Liver (tissue), 9 donors: ENCODE results near the gene PPM1E. TPM values are rescaled to one million over a fixed set of nuclear protein-coding genes. Genes with fewer than 3 reads are reported as not detected.
"Not testable (repeated sequence)": the region's sequence is repeated elsewhere in the genome, so short reads cannot be mapped to it uniquely, and the experiment has no call there.

Experiments used
- DNase-seq: peaks from one replicate; pipeline ENCODE4 v3.0.0-alpha.2; 2017; ENCODE audit warnings: low spot score
- H3K27ac ChIP-seq, 2 donors: one replicate each; pipeline ENCODE4 v1.7.0; 2013; ENCODE audit warnings: inconsistent platforms in 2 of 2, low read length in 2 of 2, control low read depth in 1 of 2, low read depth in 1 of 2, mild to moderate bottlenecking in 1 of 2
- H3K27me3 ChIP-seq, 4 donors: one replicate each; pipeline versions ENCODE4 v1.6.1 to v1.7.0; 2013; ENCODE audit warnings: low read length in 3 of 4, inconsistent platforms in 1 of 4, mild to moderate bottlenecking in 1 of 4, moderate library complexity in 1 of 4; ENCODE audit not compliant: control insufficient read depth in 4 of 4, insufficient read depth in 4 of 4
- H3K36me3 ChIP-seq, 4 donors: one replicate each; pipeline versions ENCODE4 v1.6.1 to v1.7.0; 2013; ENCODE audit warnings: low read length in 3 of 4, mild to moderate bottlenecking in 3 of 4, low read depth in 1 of 4, moderate library complexity in 1 of 4; ENCODE audit not compliant: control insufficient read depth in 4 of 4, insufficient read depth in 3 of 4
- H3K4me1 ChIP-seq, 4 donors: one replicate each; pipeline versions ENCODE4 v1.6.1 to v1.7.0; 2013; ENCODE audit warnings: low read length in 3 of 4, mild to moderate bottlenecking in 3 of 4, moderate library complexity in 1 of 4; ENCODE audit not compliant: control insufficient read depth in 4 of 4, insufficient read depth in 4 of 4
- H3K4me3 ChIP-seq, 3 donors: one replicate each; pipeline versions ENCODE4 v1.6.1 to v1.7.0; 2013; ENCODE audit warnings: low read length in 3 of 3, control low read depth in 1 of 3, low read depth in 1 of 3, mild to moderate bottlenecking in 1 of 3
- H3K9ac ChIP-seq, 2 donors: one replicate each; pipeline ENCODE4 v1.7.0; 2013; ENCODE audit warnings: low read length in 2 of 2, mild to moderate bottlenecking in 2 of 2, moderate library complexity in 2 of 2, control low read depth in 1 of 2, low read depth in 1 of 2
- H3K9me3 ChIP-seq, 4 donors: one replicate each; pipeline versions ENCODE4 v1.6.1 to v1.7.0; 2013; ENCODE audit warnings: low read length in 3 of 4; ENCODE audit not compliant: control insufficient read depth in 4 of 4
- EGR1 ChIP-seq, 2 donors: IDR thresholded peaks; 2 replicates each; pipeline ENCODE4 v1.6.1; 2016 to 2018; ENCODE audit warnings: antibody characterized with exemption in 2 of 2, low read depth in 2 of 2
- FOXA1 ChIP-seq: IDR thresholded peaks from 2 replicates; pipeline ENCODE4 v1.6.1; 2016; ENCODE audit warnings: antibody characterized with exemption
- GABPA ChIP-seq, 2 donors: IDR thresholded peaks in 1 of 2; conservative IDR thresholded peaks in 1 of 2; 2 replicates each; pipeline ENCODE4 v1.6.1; 2016; ENCODE audit warnings: antibody characterized with exemption in 2 of 2, mild to moderate bottlenecking in 1 of 2, moderate library complexity in 1 of 2
- HNF4A ChIP-seq, 2 donors: conservative IDR thresholded peaks; 2 replicates each; pipeline ENCODE4 v1.6.1; 2016; ENCODE audit warnings: antibody characterized with exemption in 2 of 2, mild to moderate bottlenecking in 2 of 2
- HNF4G ChIP-seq: IDR thresholded peaks from 2 replicates; pipeline ENCODE4 v1.6.1; 2016; ENCODE audit warnings: antibody characterized with exemption
- JUND ChIP-seq, 2 donors: IDR thresholded peaks; 2 replicates each; pipeline ENCODE4 v1.6.1; 2016; ENCODE audit warnings: antibody characterized with exemption in 2 of 2
- NR2F2 ChIP-seq: IDR thresholded peaks from 2 replicates; pipeline ENCODE4 v1.6.1; 2016; ENCODE audit warnings: antibody characterized with exemption
- RAD21 ChIP-seq, 2 donors: IDR thresholded peaks; 2 replicates each; pipeline ENCODE4 v1.6.1; 2016; ENCODE audit warnings: antibody characterized with exemption in 2 of 2, mild to moderate bottlenecking in 2 of 2
- RXRA ChIP-seq, 2 donors: IDR thresholded peaks; 2 replicates each; pipeline ENCODE4 v1.6.1; 2017 to 2018; ENCODE audit warnings: antibody characterized with exemption in 2 of 2, mild to moderate bottlenecking in 1 of 2
- SP1 ChIP-seq: IDR thresholded peaks from 2 replicates; pipeline ENCODE4 v1.6.1; 2018; ENCODE audit warnings: antibody characterized with exemption, mild to moderate bottlenecking
- TAF1 ChIP-seq: conservative IDR thresholded peaks from 2 replicates; pipeline ENCODE4 v1.6.1; 2016; ENCODE audit warnings: antibody characterized with exemption, mild to moderate bottlenecking
- YY1 ChIP-seq: IDR thresholded peaks from 2 replicates; pipeline ENCODE4 v1.6.1; 2016; ENCODE audit warnings: antibody characterized with exemption, mild to moderate bottlenecking
- WGBS: extraction: QIAGEN DNeasy Blood & Tissue Kit; methylation state at CpG from one replicate; pipeline ENCODE4 v1.1.7; 2013; 5-methylcytosine and 5-hydroxymethylcytosine counted together
- polyA plus RNA-seq, 2 donors: library from polyadenylated mRNA; stranded (reverse) in 1 of 2; unstranded in 1 of 2; fragments of 200-250 nt in 1 of 2; fragments of >200 nt in 1 of 2; fragmentation: Nextera tagmentation in 1 of 2; extraction: Ambion mirVana in 1 of 2; gene quantifications; one replicate each; pipeline versions ENCODE4 v1.2.1 to v1.2.3, GENCODE V29; 2013 to 2015
- total RNA-seq, 2 donors: library from RNA; depleted of rRNA; stranded (reverse); fragments of >200 nt; gene quantifications; one replicate each; pipeline ENCODE4 v1.2.3, GENCODE V29; 2014
- TF ChIP-seq, protein P1 (sequence below): IDR thresholded peaks from 2 replicates; pipeline ENCODE4 v1.6.1; 2016; ENCODE audit warnings: antibody characterized with exemption, mild to moderate bottlenecking
- TF ChIP-seq, protein P2 (sequence below): fragments of 150-350 bp; IDR thresholded peaks from 2 replicates; pipeline ENCODE4 v1.5.1; 2017; ENCODE audit warnings: improper control_type of control experiment, low read depth, low read length; ENCODE audit not compliant: missing input control
- TF ChIP-seq, protein P3 (sequence below): IDR thresholded peaks from 2 replicates; pipeline ENCODE4 v1.6.1; 2016; ENCODE audit warnings: antibody characterized with exemption
- TF ChIP-seq, protein P4 (sequence below): IDR thresholded peaks from 2 replicates; pipeline ENCODE4 v1.6.1; 2016; ENCODE audit warnings: antibody characterized with exemption
- TF ChIP-seq, protein P5 (sequence below): IDR thresholded peaks from 2 replicates; pipeline ENCODE4 v1.6.1; 2016; ENCODE audit warnings: antibody characterized with exemption
- donor health status: healthy.
- donor health status: healthy.
- donor health status: healthy.
- donor health status: healthy.
- donor health status: healthy.

Gene PPM1E
- total and polyA plus RNA-seq, 4 donors: 0.25 to 0.61 (median 0.50) TPM; not detected in 1

DNA sequence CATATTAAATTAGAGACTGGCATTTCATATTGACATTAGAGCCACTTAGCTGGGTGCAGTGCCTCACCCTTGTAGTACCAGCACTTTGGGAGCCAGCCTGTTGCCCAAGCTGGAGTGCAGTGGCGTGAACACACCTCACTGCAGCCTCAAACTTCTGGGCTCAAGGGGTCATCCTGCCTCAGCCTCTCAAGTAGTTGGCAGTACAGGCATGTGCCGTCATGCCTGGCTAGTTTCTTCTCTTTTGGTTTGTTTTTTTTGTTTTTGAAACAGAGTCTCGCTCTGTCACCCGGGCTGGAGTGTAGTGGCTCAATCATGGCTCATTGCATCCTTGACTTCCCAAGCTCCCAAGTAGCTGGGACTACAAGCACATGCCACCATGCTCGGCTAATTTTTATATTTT is 8.7 kb downstream of the PPM1E start:
- H3K27me3 ChIP-seq: no peaks in the 10 kb centered on the region
- no peak for TF ChIP-seq TAF1
- TF ChIP-seq FOXA1: no peak
- no peak for TF ChIP-seq EGR1 (IDR thresholded peaks at IDR 0.05; ENCODE audit: low read depth in 2 of 2)
- TF ChIP-seq NR2F2: no peak
- H3K36me3 ChIP-seq: no peaks in the 10 kb centered on the region
- no peaks in the 10 kb centered on the region for H3K4me1 ChIP-seq
- DNase-seq: no peak
- WGBS: 91% methylated on average over 5 of the region's 5 CpGs
- no peaks in the 10 kb centered on the region for H3K9me3 ChIP-seq
- no peak overlapping the region for H3K9ac ChIP-seq
- H3K27ac ChIP-seq: no peak overlapping the region
- no peak overlapping the region for H3K4me3 ChIP-seq

DNA sequence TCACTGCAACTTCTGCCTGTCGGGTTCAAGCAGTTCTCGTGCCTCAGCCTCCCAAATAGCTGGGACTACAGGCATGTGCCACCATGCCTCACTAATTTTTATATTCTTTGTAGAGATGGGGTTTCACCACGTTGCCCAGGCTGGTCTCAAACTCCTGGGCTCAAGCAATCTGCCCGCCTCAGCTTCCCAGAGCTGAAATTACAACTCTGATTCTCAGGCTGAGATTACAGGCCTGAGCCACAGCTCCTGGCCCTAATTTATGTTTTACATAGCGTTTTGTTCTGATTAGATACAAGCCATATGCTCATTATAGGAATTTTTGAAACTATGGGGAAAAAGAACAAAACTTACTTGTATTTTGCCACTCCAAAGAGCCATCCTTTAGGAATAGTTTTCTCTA is 22.8 kb downstream of the PPM1E start:
- not testable (repeated sequence) for H3K27me3 ChIP-seq, H3K36me3 ChIP-seq, H3K4me3 ChIP-seq, H3K9ac ChIP-seq, H3K27ac ChIP-seq, H3K9me3 ChIP-seq, DNase-seq, H3K4me1 ChIP-seq
- WGBS: 81% methylated on average over 5 of the region's 5 CpGs

DNA sequence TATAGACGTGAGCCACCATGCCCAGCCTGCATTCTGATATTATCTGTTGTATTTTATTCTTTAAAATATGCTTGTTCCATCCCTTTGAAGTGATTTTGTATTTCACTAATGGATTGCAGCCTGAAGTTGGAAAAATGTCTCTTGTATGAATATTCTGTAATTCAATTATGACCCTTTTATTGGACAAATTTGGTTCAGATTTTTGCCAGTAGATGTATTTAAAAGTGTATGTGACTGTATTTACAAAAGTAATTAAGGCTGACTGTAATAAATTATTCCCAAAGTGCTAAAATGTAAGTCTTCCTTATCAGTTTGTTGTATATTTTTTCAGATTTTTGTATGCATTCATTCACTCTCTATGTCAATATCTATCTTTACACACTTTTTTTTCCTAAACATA is 23.8 kb downstream of the PPM1E start:
- TF ChIP-seq EGR1 (IDR thresholded peaks at IDR 0.05; ENCODE audit: low read depth in 2 of 2) (no peak), JUND (IDR thresholded peaks at IDR 0.05) (no peak), FOXA1 (no peak)
- Histone ChIP-seq H3K4me1 (no peaks in the 10 kb centered on the region), H3K9me3 (no peaks in the 10 kb centered on the region), H3K27ac (no peak overlapping the region), H3K4me3 (no peak overlapping the region), H3K36me3 (no peaks in the 10 kb centered on the region), H3K9ac (no peak overlapping the region), H3K27me3 (no peaks in the 10 kb centered on the region)
- DNase-seq: no peak
- 71% methylated on average over 1 of the region's 1 CpG for WGBS

DNA sequence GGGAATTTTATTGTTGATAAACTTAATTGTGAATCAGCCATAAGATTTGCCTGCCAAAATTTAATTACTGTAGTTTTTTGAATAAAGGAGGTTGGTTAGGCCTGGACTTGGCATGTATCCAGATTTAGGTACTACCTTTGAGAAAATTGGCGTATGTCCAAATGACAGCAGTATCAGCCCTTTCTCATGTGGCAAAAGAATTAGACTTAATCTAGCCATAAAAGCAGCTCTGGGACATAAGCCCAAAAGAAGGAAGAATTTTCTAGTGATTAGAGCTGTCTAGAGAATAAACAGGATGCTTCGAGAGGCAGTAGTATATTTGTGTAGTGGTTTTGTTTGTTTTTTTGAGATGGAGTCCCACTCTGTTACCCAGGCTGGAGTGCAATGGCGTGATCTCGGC is 27.7 kb downstream of the PPM1E start:
- H3K4me3 ChIP-seq: no peak overlapping the region
- no peaks in the 10 kb centered on the region for H3K36me3 ChIP-seq
- H3K4me1 ChIP-seq: no peaks in the 10 kb centered on the region
- H3K27me3 ChIP-seq: no peaks in the 10 kb centered on the region
- H3K27ac ChIP-seq: no peak overlapping the region
- H3K9me3 ChIP-seq: no peaks in the 10 kb centered on the region
- 68% methylated on average over 4 of the region's 4 CpGs for WGBS
- DNase-seq: no peak
- no peak overlapping the region for H3K9ac ChIP-seq
- TF ChIP-seq YY1 (no peak), HNF4G (no peak), SP1 (no peak), JUND (IDR thresholded peaks at IDR 0.05) (no peak), HNF4A (conservative IDR thresholded peaks at IDR 0.05) (no peak), RXRA (IDR thresholded peaks at IDR 0.05) (no peak), EGR1 (IDR thresholded peaks at IDR 0.05; ENCODE audit: low read depth in 2 of 2) (no peak), TAF1 (no peak), NR2F2 (no peak), RAD21 (IDR thresholded peaks at IDR 0.05) (no peak), GABPA (IDR thresholded peaks at IDR 0.05 in 1 of 2, conservative IDR thresholded peaks at IDR 0.05 in 1 of 2) (no peak), FOXA1 (no peak)
- TF ChIP-seq, protein P1, sequence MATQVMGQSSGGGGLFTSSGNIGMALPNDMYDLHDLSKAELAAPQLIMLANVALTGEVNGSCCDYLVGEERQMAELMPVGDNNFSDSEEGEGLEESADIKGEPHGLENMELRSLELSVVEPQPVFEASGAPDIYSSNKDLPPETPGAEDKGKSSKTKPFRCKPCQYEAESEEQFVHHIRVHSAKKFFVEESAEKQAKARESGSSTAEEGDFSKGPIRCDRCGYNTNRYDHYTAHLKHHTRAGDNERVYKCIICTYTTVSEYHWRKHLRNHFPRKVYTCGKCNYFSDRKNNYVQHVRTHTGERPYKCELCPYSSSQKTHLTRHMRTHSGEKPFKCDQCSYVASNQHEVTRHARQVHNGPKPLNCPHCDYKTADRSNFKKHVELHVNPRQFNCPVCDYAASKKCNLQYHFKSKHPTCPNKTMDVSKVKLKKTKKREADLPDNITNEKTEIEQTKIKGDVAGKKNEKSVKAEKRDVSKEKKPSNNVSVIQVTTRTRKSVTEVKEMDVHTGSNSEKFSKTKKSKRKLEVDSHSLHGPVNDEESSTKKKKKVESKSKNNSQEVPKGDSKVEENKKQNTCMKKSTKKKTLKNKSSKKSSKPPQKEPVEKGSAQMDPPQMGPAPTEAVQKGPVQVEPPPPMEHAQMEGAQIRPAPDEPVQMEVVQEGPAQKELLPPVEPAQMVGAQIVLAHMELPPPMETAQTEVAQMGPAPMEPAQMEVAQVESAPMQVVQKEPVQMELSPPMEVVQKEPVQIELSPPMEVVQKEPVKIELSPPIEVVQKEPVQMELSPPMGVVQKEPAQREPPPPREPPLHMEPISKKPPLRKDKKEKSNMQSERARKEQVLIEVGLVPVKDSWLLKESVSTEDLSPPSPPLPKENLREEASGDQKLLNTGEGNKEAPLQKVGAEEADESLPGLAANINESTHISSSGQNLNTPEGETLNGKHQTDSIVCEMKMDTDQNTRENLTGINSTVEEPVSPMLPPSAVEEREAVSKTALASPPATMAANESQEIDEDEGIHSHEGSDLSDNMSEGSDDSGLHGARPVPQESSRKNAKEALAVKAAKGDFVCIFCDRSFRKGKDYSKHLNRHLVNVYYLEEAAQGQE: no peak
- TF ChIP-seq, protein P2, sequence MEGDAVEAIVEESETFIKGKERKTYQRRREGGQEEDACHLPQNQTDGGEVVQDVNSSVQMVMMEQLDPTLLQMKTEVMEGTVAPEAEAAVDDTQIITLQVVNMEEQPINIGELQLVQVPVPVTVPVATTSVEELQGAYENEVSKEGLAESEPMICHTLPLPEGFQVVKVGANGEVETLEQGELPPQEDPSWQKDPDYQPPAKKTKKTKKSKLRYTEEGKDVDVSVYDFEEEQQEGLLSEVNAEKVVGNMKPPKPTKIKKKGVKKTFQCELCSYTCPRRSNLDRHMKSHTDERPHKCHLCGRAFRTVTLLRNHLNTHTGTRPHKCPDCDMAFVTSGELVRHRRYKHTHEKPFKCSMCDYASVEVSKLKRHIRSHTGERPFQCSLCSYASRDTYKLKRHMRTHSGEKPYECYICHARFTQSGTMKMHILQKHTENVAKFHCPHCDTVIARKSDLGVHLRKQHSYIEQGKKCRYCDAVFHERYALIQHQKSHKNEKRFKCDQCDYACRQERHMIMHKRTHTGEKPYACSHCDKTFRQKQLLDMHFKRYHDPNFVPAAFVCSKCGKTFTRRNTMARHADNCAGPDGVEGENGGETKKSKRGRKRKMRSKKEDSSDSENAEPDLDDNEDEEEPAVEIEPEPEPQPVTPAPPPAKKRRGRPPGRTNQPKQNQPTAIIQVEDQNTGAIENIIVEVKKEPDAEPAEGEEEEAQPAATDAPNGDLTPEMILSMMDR: no peak
- TF ChIP-seq, protein P3, sequence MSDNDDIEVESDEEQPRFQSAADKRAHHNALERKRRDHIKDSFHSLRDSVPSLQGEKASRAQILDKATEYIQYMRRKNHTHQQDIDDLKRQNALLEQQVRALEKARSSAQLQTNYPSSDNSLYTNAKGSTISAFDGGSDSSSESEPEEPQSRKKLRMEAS: no peak
- TF ChIP-seq, protein P4, sequence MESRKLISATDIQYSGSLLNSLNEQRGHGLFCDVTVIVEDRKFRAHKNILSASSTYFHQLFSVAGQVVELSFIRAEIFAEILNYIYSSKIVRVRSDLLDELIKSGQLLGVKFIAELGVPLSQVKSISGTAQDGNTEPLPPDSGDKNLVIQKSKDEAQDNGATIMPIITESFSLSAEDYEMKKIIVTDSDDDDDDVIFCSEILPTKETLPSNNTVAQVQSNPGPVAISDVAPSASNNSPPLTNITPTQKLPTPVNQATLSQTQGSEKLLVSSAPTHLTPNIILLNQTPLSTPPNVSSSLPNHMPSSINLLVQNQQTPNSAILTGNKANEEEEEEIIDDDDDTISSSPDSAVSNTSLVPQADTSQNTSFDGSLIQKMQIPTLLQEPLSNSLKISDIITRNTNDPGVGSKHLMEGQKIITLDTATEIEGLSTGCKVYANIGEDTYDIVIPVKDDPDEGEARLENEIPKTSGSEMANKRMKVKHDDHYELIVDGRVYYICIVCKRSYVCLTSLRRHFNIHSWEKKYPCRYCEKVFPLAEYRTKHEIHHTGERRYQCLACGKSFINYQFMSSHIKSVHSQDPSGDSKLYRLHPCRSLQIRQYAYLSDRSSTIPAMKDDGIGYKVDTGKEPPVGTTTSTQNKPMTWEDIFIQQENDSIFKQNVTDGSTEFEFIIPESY: no peak
- TF ChIP-seq, protein P5, sequence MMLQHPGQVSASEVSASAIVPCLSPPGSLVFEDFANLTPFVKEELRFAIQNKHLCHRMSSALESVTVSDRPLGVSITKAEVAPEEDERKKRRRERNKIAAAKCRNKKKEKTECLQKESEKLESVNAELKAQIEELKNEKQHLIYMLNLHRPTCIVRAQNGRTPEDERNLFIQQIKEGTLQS: no peak
